Measurements from ENCODE around the gene MAP7. TPM values are rescaled to one million over a fixed set of nuclear protein-coding genes. Genes with fewer than 3 reads are reported as not detected.

Gene MAP7
- total RNA-seq, 4 donors from 2014 or later: 0.29 to 6.8 (median 1.1) TPM

GRCh38 chr6:136566007-136566487 is 15.8 kb upstream of the MAP7 start:
- H3K27me3 ChIP-seq: no peaks in the 10 kb centered on the region
- H3K4me1 ChIP-seq: no peaks in the 10 kb centered on the region
- no peak for DNase-seq
- no peaks in the 10 kb centered on the region for H3K36me3 ChIP-seq
- H3K9me3 ChIP-seq: no peaks in the 10 kb centered on the region
- no peak overlapping the region for H3K27ac ChIP-seq
- TF ChIP-seq, protein P1, sequence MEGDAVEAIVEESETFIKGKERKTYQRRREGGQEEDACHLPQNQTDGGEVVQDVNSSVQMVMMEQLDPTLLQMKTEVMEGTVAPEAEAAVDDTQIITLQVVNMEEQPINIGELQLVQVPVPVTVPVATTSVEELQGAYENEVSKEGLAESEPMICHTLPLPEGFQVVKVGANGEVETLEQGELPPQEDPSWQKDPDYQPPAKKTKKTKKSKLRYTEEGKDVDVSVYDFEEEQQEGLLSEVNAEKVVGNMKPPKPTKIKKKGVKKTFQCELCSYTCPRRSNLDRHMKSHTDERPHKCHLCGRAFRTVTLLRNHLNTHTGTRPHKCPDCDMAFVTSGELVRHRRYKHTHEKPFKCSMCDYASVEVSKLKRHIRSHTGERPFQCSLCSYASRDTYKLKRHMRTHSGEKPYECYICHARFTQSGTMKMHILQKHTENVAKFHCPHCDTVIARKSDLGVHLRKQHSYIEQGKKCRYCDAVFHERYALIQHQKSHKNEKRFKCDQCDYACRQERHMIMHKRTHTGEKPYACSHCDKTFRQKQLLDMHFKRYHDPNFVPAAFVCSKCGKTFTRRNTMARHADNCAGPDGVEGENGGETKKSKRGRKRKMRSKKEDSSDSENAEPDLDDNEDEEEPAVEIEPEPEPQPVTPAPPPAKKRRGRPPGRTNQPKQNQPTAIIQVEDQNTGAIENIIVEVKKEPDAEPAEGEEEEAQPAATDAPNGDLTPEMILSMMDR (IDR thresholded peaks at IDR 0.05): no peak
- no peak for TF ChIP-seq POLR2A (IDR thresholded peaks at IDR 0.05)
- intact Hi-C loops (cut with DNase I; ENCODE audit: low total_unique reads): no loop called here
- no peak overlapping the region for H3K4me3 ChIP-seq

GRCh38 chr6:136564180-136564579 is 14.0 kb upstream of the MAP7 start:
- no peaks in the 10 kb centered on the region for H3K4me1 ChIP-seq
- DNase-seq: no peak
- no peak overlapping the region for H3K4me3 ChIP-seq
- no peaks in the 10 kb centered on the region for H3K36me3 ChIP-seq
- no peaks in the 10 kb centered on the region for H3K9me3 ChIP-seq
- H3K27me3 ChIP-seq: no peaks in the 10 kb centered on the region
- H3K27ac ChIP-seq: no peak overlapping the region
- TF ChIP-seq, protein P1 (IDR thresholded peaks at IDR 0.05): no peak
- intact Hi-C loops (cut with DNase I; ENCODE audit: low total_unique reads): no loop called here

- Histone ChIP-seq H3K36me3 (no peaks in the 10 kb centered on the region), H3K9me3 (no peaks in the 10 kb centered on the region), H3K4me1 (no peaks in the 10 kb centered on the region), H3K27ac (no peak overlapping the region), H3K27me3 (no peaks in the 10 kb centered on the region), H3K4me3 (no peak overlapping the region)
- no peak for DNase-seq
- TF ChIP-seq POLR2A (IDR thresholded peaks at IDR 0.05): no peak
- TF ChIP-seq, protein P1 (IDR thresholded peaks at IDR 0.05): no peak
- intact Hi-C loops (cut with DNase I; ENCODE audit: low total_unique reads): no loop called here
Measured at GRCh38 chr6:136563386-136564152, 13.3 kb upstream of the MAP7 start.

GRCh38 chr6:136562211-136562610 is 12.0 kb upstream of the MAP7 start:
- intact Hi-C loops (cut with DNase I; ENCODE audit: low total_unique reads): no loop called here
- H3K27me3 ChIP-seq: no peaks in the 10 kb centered on the region
- TF ChIP-seq POLR2A (IDR thresholded peaks at IDR 0.05): no peak
- TF ChIP-seq, protein P1 (IDR thresholded peaks at IDR 0.05): no peak
- no peak for DNase-seq
- no peak overlapping the region for H3K27ac ChIP-seq
- no peak overlapping the region for H3K4me3 ChIP-seq
- H3K9me3 ChIP-seq: no peaks in the 10 kb centered on the region
- H3K36me3 ChIP-seq: no peaks in the 10 kb centered on the region
- H3K4me1 ChIP-seq: no peaks in the 10 kb centered on the region

GRCh38 chr6:136553166-136553787 is 3.1 kb upstream of the MAP7 start:
- intact Hi-C loops (cut with DNase I; ENCODE audit: low total_unique reads): no loop called here
- no peak overlapping the region for H3K4me3 ChIP-seq
- no peaks in the 10 kb centered on the region for H3K9me3 ChIP-seq
- no peak for DNase-seq
- H3K27me3 ChIP-seq: peaks cover 0 to 5% of the 10 kb centered on the region in 2 donors
- peaks cover 0 to 6% of the 10 kb centered on the region in 2 donors for H3K4me1 ChIP-seq
- H3K36me3 ChIP-seq: no peaks in the 10 kb centered on the region
- no peak overlapping the region for H3K27ac ChIP-seq
- no peak for TF ChIP-seq POLR2A (IDR thresholded peaks at IDR 0.05)
- TF ChIP-seq, protein P1 (IDR thresholded peaks at IDR 0.05): no peak
